Fibroblast of skin of right quadriceps (primary cell): ENCODE measurements around the gene VAMP4.

Source experiments
- DNase-seq: peaks from one replicate; pipeline ENCODE4 v3.0.0-alpha.2; 2013

The VAMP4 gene, protein sequence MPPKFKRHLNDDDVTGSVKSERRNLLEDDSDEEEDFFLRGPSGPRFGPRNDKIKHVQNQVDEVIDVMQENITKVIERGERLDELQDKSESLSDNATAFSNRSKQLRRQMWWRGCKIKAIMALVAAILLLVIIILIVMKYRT

DNA sequence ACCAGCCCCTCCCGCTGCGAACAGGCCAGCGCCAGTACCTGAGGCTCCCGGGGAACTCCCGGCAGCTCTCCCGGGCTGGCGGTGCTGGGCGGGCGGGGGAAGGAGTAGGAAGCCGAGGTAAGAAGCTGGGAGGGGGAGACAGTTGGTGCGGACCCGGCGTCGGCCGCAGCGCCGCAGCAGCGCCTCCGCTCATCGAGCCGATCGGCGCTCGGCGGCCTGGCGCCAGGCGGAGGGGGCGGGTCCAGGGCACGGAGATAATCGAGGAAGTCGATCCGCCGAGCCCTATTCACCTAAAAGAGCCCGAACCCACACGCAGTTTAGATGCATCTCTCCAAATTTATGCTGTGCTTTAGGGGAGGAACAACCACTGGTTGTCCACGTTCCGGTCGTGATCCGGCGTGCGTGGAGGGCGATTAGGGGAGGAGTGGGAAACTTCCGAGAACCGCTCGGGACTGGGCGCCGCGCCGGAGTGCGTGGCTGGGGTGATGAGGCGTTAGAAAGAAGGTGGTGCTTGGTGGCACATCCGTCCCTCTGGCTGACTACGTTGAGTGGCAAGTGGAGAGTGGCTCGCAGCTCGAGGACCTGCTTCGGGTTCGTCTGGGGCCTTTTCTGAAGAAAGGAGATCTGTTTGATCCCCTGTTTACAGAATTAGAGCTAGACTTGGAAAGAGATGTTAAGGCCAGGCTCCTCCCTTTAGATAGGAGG, at the start of gene VAMP4:
Gene VAMP4 (minus strand): TSS at position 194 of the 705 bp plus-strand sequence. CDS start 3,651 bp downstream, outside the sequence.
- DNase-seq: peak; percentile 83

DNA sequence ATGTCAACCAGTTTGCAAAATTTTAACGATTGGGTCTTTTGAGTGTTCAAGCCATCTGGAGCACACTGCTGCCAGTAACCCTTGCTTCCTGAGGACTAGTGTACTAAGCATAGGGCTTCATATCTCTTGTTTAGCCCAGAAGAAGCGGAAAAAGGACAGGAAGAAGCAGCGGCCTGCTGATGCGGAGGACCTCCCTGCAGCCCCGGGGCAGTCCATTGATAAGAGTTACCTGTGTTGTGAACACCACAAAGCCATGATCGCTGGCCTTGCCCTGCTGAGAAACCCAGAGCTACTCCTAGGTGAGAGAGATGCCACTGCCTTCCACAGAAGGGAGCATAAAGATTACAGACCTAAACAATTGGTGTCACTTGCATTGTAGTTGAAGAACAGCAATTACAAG, 48.5 kb upstream of the VAMP4 start:
- no peak for DNase-seq

DNA sequence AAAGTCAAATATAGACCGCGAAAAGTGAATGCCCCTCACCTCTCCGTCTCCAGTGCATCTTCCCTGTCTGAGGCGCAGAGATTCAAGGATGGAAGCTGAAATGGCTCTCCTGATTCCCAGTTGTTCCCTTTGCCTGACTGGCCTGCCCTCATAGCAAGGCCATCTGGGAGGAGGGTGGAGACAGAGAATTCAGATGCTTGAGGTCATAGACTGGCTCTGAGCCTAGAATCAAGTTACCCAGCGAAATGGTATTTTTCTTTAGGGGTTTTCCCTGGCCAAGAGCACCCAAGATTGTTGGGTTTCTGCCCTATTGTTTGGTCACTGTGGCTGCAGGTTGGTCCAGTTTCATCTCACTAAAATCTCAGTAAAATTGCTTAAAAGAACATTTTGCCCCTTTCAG, 46.8 kb upstream of the VAMP4 start:
- DNase-seq: peak; percentile 38

DNA sequence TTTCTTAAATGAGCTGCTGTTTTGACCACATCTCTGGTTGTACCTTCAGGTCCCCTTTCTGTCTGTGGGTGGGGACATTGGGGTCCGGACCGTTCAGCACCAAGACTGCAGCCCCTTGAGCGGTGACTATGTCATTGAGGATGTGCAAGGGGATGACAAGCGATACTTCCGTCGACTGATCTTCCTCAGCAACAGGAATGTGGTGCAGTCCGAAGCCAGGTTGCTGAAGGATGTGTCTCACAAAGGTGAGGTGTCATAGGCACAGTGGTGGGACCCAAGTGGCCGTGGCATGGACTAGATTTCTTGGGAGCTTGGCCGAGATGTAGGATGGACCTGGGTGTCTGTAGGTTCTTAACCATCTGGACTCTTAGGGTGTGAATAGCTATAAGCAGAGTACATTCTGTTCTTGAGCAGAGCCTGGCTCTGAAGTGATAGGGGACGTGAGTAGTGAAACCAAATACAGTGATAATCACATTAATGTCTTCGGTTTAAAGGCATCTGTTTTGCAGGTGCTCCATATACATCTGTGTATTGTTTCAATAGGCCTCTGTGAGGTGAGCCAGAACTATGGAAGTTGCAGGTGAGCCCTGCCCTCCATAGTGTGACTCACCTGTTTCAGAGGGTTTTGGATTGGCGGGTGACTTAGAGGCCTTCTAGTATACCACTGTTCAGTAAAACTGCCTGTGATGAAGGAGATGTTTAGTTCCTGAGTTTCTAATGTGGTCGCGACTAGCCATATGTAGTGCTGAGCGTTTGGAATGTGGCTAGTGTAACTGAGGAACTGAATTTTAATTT, 46.0 kb upstream of the VAMP4 start:
- no peak for DNase-seq

DNA sequence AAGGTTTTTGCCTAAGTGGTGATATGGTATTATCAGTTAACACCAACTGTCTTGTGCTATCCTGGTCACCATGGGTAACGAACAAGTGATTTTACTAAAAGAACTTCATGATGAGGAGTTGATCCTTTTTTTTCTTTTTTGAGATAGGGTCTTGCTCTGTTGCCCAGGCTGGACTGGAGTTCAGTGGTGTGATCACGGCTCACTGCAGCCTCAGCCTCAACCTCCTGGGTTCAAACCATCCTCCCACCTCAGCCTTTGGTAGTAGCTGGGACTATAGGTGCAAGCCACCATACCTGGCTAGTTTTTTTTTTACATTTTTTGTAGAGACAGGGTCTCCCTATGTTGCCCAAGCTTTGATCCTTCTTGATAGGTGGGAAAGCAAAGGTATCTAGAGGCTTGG, 44.7 kb upstream of the VAMP4 start:
- no peak for DNase-seq

DNA sequence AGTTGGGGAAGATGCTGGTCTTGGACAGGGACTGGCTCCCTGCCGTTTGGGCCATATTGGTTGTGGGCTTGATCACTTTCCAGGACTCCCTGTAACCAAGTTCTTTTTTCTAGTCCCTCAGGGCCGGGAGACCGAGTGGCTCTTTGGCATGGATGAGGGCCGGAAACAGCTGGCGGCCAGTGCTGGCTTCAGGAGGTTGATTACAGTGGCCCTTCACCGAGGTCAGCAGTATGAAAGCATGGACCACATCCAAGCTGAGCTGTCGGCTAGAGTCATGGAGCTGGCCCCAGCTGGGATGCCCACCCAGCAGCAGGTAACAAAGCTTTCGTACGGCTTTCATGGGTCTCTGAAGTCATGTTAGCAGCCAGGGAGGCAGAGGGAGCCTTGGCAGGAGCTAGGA, 43.9 kb upstream of the VAMP4 start:
- DNase-seq: no peak

DNA sequence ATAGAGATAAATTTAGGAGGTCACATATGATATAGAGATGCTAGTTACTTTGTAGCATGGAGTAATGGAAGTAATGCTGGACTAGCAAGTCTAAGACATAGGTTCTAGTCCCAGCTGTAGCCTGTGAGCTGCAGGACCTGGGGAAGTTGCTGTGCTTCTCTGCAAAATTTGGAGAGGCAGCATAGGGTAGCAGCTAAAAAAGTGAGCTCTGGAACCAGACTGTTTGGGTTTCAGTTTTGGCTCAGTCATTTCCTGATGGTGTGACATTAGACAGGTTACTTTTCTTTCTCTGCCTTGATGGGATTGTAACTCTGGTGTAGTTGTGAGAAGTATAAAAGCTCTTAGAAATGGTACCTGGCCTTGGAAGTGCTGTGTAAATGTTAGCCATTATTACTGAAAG, 42.9 kb upstream of the VAMP4 start:
- DNase-seq: no peak

DNA sequence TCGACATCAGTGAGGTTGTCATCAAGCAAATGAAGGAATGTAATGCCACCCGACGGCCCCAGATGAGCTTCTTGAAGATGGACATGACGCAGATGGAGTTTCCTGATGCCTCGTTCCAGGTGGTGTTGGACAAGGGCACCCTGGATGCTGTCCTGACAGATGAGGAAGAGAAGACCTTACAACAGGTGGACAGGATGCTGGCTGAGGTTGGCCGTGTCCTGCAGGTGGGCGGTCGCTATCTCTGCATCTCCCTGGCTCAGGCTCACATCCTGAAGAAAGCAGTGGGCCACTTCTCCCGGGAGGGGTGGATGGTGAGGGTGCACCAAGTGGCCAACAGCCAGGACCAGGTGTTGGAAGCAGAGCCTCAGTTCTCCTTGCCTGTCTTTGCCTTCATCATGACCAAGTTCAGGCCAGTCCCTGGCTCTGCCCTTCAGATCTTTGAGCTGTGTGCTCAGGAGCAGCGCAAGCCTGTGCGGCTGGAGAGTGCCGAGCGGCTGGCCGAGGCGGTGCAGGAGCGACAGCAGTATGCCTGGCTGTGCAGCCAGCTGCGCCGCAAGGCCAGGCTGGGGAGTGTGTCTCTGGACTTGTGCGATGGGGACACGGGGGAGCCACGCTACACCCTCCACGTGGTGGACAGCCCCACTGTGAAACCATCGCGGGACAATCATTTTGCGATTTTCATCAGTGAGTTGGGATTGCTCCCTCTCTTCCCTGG, 42.1 kb upstream of the VAMP4 start:
- DNase-seq: no peak

DNA sequence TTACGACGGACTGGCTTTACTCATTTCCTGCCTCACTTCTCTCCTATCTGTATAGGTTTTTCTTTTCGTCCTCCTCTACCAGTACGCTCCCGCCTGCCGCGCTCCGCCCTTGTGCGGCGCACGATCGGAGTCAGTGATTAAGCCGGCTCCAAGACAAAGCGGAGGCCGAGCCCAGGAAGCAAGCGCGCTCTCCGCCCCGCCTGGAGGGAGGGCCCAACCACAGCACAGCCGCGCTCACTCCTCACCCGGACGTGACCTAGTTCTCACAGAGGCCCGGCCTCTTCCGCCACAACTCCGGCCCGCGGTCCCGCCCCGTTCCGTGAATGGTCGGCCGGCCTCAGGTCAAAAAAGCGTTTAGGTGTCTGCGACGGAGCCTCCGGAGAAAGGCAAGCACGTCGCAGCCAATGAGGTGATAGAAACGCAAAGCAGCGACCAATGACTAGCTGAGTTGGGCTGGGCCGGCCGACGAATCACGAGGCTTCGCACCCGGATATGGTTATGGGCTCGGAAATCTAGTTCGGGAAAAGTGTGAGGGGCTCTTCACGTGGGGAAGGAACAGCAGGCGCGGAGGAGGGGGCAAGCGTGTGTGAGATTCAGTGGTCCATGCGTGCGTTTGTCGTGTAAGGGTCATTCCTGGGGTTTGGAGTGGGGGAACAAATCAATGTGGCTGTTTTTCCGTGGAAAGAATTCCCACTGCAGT, 39.5 kb upstream of the VAMP4 start, which contains the start of gene METTL13:
Gene METTL13 (plus strand): TSS at position 485 of the 700 bp plus-strand sequence. CDS start 308 bp downstream, outside the sequence.
- DNase-seq: peak; percentile 99

DNA sequence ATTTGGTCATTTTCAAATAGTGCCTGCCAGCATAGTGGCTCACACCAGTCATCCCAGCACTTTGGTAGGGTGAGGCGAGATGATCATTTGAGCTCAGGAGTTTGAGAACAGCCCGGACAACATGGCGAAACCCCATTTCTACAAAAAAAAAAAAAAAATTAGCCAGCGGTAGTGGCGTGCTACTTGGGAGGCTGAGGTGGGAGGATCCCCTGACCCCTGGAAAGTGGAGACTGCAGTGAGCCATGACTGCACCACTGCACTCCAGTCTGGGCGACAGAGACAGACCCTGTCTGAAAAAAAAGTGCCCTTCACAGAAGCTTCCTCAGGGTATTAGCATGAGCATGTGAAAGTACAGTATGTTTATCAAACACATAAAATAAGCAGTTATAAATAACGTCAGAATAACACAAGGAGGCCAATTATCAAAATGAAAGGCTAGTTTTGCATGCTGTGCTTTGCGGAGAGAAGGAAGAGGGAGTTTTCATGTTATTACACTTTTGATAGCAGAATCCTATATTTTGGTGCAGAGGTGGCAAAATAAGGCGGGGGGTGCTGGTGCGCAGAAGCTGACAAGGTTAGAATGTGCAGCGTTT, 38.8 kb upstream of the VAMP4 start:
- DNase-seq: no peak

DNA sequence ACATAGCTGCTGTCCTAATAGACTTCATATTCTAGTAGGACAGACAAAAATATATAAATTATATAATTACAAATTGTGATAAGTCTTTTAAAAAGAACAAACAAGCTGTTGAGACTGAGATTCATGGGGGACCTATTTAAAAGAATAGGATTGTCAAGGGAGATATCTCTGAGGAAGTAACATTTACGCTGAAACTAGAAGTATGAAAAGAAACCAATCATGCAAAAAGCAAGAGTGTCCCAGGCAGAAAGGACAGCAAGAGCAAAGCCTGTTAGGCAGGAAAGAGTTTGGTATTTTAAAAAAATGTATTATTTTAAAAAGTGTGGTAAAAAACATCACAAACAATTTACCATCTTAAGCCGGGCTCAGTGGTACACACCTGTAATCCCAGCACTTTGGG, 30.4 kb upstream of the VAMP4 start:
- DNase-seq: no peak

DNA sequence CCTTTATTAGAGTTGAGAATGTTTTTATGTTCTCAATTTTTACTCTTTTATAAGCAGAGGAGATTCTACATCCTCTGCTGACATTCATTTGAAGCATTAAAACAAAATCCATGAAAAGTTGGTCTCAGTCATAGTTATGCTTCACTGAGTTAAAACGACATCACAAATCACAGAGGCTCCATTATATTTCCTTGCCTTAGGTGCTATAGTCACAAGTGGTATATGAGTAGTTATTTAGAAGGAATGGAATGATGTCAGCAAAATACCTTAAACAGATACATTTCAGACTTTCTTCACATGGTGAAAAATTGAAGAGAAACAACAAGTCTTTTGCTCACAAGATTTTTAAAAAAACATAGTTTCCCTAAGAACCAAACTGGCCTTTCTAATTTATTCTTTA, 27.9 kb upstream of the VAMP4 start:
- no peak for DNase-seq

DNA sequence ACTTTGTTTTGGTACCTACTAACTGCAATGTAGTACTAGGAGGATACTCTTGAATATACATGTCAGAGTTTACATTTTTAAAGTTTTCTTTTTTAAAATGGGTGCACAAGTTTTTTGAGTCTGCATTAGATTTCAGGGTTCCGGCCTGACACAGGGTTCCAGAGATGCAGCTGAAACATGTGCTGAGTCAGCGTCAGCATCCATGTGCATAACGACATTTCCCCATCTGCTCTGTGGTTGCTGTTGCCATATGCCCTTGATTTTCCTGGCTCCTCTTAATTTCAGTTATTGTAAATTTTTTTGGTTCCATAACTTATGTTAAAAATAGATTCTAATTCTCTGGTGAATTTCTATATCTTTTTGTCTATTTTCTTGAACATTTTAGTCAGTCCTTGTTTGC, 27.3 kb upstream of the VAMP4 start:
- peak; percentile 7 for DNase-seq

DNA sequence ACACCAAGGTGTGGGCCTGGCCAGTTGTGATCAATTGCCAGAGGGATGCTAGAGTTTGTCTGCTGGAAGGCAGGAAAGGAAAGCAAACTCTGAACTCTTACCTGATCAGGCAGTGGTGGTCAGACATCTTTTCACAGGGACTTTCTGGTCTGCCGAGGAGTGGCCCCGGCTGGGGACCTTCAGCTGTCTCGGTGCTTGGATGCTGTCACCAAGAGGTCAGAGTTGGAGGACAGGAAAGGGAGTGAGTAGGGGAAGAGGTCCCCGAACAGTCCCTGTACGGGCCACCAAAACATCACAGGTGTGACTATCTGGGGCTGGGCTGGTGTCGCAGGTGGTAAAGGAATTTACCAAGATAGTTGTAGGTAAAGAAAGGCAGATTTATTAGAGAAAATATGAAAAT, 21.9 kb upstream of the VAMP4 start:
- DNase-seq: no peak

DNA sequence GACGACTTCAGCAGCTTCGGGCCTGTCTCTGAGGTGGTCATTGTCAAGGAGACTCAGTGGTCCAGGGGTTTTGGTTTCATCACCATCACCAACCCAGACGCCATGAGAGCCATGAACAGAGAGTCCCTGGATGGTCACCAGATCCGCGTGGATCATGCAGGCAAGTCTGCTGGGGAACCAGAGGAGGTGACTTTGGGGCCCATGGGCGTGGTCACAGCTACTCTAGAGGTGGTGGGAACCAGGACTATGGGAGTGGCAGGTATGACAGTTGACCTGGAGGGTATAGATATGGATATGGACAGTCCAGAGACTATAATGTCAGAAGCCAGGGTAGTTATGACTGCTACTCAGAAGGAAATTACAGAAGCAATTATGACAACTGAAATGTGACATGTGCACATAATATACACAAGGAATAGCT, 20.3 kb upstream of the VAMP4 start:
- no peak for DNase-seq

DNA sequence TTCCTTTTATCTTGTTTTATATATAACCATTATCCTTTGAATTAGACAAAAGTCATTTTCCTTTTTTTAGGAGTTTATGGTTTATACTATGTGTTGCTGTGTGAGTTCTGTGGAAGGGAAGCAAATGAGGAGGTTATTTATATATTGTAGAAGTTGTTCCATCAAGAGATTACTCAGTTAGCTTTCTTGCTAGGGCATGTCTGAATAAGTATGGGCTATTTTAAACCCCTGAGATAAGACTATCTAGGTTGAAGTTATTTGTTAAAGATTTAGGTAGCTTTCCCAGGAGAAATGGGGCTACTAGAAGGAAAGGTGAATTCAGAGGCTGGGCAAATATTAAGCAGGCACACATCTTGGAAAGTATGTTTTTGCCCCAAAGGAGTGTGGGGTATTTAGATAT, 16.1 kb upstream of the VAMP4 start:
- no peak for DNase-seq

DNA sequence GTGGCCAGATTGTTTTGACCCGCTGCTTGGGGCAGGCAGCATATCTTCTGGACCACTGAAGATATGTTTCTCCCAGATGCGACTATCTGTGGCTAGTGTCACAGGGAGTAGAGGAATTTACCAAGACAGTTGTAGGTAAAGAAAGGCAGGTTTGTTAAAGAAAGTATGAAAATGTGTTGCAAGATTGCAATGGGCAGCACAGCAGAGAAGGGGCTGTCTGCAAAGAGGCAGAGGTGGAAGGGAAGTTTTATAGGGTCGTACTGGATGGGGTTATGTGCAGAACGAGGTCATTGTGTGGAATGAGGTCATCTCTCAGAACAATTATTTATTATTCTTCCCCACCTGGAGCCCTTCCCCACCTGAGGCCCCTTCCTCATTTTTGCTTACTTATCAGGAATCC, 15.0 kb upstream of the VAMP4 start:
- no peak for DNase-seq

DNA sequence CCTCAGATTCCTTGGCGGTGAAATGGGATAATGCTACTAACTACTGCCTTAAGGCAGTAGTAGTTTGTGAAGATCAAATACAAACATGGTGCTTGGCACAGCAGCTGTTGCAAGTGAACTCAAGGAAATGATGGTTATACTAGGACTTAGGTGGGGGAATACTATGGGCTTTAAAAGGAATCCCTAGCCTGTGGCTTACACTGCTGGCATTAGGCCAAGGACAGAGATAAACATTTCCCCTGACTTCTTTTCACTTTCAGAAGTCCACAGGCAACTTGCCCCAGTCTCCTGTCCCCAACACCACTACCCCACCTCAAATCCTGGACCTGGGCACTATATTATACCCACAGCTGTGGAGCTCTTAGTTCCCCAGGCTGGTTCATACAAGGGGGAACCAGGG, 13.1 kb upstream of the VAMP4 start:
- DNase-seq: no peak

DNA sequence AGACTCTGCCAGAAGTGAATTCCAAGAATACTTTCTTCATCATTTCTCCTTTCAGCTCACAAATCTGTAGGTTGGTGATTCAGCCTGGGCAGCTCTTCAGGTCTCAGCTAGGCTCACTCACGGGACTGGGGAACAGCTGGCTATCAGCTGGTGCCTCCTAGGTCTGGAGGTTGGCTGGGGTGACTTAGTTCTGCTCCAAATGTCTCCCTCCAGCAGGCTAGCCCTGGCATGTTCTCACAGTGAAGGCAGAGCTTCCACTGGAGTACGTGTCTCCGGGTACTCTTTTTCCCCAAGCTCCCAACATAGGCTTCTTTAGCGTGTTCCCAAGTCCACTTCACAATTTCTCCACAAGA, 12.5 kb upstream of the VAMP4 start:
- DNase-seq: peak; percentile 51

DNA sequence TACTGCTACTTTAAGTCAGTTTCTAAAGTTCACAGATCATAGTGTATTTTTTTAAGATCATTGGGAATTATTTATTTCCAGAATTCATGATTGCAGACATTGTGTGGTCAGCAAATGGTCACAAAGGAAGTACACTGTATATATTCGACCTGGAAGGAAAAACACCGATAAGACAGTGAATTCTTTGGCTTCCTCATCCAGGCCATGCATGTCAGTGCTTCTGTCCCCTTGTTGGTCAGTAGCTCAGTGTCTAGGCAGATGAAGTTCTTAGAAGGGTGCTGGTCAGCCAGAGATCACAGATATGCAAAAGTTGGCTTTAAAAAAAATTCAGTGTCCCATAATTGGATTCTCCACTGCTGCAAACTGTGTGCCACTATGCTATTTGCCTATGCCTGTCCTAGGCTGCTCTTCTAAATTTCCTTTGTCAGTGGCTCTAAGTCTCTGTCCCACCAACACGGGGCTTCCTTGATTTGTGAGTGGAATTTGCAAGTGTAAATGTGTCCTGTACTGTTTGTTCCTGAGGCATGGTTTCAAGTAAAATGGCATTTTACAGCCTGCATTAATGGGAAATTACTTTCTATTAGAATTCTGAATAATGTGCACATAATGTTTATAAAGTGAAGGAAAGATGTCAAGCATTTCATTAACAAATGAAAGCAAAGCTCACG, 12.0 kb upstream of the VAMP4 start:
- DNase-seq: no peak

DNA sequence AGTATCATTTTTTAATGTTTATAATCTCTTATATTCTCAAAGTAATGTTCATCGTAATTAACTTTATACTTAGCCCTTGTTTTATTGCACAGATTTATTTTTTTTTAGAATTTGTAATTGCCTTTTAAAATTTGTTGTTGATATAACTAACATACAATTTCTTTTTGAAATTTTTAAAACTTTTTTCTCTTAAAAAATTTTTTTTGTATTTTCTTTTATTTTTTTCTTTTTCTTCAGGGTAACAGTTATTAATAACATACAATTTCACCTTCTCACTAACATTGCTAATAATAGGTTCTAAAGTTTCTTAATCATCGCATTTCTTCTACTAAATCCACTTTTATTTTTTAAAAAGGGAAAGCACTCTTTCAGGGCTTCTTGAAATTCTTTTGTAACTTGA, 11.3 kb upstream of the VAMP4 start:
- no peak for DNase-seq

DNA sequence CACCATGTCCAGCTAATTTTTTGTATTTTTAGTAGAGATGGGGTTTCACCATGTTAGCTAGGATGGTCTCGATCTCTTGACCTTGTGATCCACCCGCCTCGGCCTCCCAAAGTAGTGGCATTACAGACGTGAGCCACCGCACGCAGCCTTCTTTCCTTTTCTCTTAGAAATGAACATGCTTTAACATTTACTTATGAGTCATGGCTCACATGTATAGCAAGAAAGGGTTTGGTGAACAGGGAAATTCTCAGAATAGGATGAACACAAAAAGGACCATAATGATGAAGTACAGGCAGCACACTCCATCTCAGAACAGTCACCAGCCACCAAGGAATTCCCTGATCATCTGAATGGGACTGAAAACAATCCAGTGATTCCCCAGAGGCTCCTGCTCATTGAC, 9.4 kb upstream of the VAMP4 start:
- DNase-seq: no peak
